ENCODE data around the gene DNA2. TPM values are rescaled to one million over a fixed set of nuclear protein-coding genes. Genes with fewer than 3 reads are reported as not detected.

Gene DNA2
- total RNA-seq, 4 donors from 2014 or later: 0.20 to 6.7 (median 1.9) TPM

- TF ChIP-seq POLR2A (IDR thresholded peaks at IDR 0.05) (peak; percentile 60), EP300 (IDR thresholded peaks at IDR 0.05; ENCODE audit: low read depth) (no peak), POLR2AphosphoS5 (IDR thresholded peaks at IDR 0.05) (peak in 2 of 3 donors; percentile 77 to 81), CTCF (IDR thresholded peaks at IDR 0.05) (peak; percentile 29 to 80 (median 63))
- H3K27ac ChIP-seq: peak within 1 kb of the TSS; percentile 93 to 95 (median 94)
- peak within 1 kb of the TSS; percentile 88 to 97 (median 96) for H3K4me3 ChIP-seq
- intact Hi-C loops (cut with DNase I; ENCODE audit: low total_unique reads) (no loop called here), in situ Hi-C loops (cut with MboI; ENCODE audit: low pct_ligation_motif_present in 1 of 4, low pct_unique_long_range_greater_than_20kb in 1 of 4, low sequenced_read_pairs in 3 of 4) (no loop called here)
- DNase-seq: peak; percentile 80
- no peaks in the 10 kb centered on the region for H3K9me3 ChIP-seq
- 0% methylated on average over 55 of the region's 79 CpGs; no CpG with 5 or more reads in 1 of the 2 donors for WGBS, 2 donors (ENCODE audit: low coverage in 1 of 2)
- peaks cover 4 to 21% (median 7%) of the 10 kb centered on the region in 4 donors for H3K4me1 ChIP-seq
- no peaks in the 10 kb centered on the region for H3K27me3 ChIP-seq
- no peaks in the 10 kb centered on the region for H3K36me3 ChIP-seq
These were observed 64.8 kb downstream of the DNA2 start, which contains the start of gene RUFY2 for GRCh38 chr10:68406815-68407548. Gene RUFY2 (minus strand): TSS chr10:68407277. CDS start chr10:68407189, 88 bp downstream.

- in situ Hi-C loops (cut with MboI; ENCODE audit: low pct_ligation_motif_present in 1 of 4, low pct_unique_long_range_greater_than_20kb in 1 of 4, low sequenced_read_pairs in 3 of 4) (no loop called here), intact Hi-C loops (cut with DNase I; ENCODE audit: low total_unique reads) (no loop called here)
- 0 to 1% methylated on average over 1 to 38 of the region's 38 CpGs for WGBS, 2 donors (ENCODE audit: low coverage in 1 of 2)
- no peak for TF ChIP-seq CTCF (IDR thresholded peaks at IDR 0.05)
- TF ChIP-seq POLR2A (IDR thresholded peaks at IDR 0.05): no peak
- TF ChIP-seq EP300 (IDR thresholded peaks at IDR 0.05; ENCODE audit: low read depth): no peak
- no peak for TF ChIP-seq POLR2AphosphoS5 (IDR thresholded peaks at IDR 0.05)
- peak; percentile 53 for DNase-seq
- no peaks in the 10 kb centered on the region for H3K27me3 ChIP-seq
- H3K4me3 ChIP-seq: peak overlapping the region; percentile 88 to 97 (median 96)
- peak overlapping the region; percentile 93 to 95 (median 94) for H3K27ac ChIP-seq
- H3K4me1 ChIP-seq: peaks cover 4 to 21% (median 7%) of the 10 kb centered on the region in 4 donors
- no peaks in the 10 kb centered on the region for H3K9me3 ChIP-seq
- H3K36me3 ChIP-seq: peaks cover 0 to under 1% (median 0%) of the 10 kb centered on the region in 4 donors
These were observed 65.5 kb downstream of the DNA2 start for GRCh38 chr10:68406111-68406814.

- TF ChIP-seq CTCF (IDR thresholded peaks at IDR 0.05) (no peak), POLR2A (IDR thresholded peaks at IDR 0.05) (no peak), EP300 (IDR thresholded peaks at IDR 0.05; ENCODE audit: low read depth) (no peak), POLR2AphosphoS5 (IDR thresholded peaks at IDR 0.05) (no peak)
- in situ Hi-C loops (cut with MboI; ENCODE audit: low pct_ligation_motif_present in 1 of 4, low pct_unique_long_range_greater_than_20kb in 1 of 4, low sequenced_read_pairs in 3 of 4): no loop called here
- peaks cover 4 to 21% (median 7%) of the 10 kb centered on the region in 4 donors for H3K4me1 ChIP-seq
- H3K27me3 ChIP-seq: no peaks in the 10 kb centered on the region
- no peak for DNase-seq
- 86 to 100% methylated on average over 2 to 4 of the region's 4 CpGs for WGBS, 2 donors (ENCODE audit: low coverage in 1 of 2)
- intact Hi-C loops (cut with DNase I; ENCODE audit: low total_unique reads): no loop called here
- H3K9me3 ChIP-seq: no peaks in the 10 kb centered on the region
- H3K4me3 ChIP-seq: no peak overlapping the region
- H3K27ac ChIP-seq: no peak overlapping the region
- H3K36me3 ChIP-seq: peaks cover 0 to 12% (median 0%) of the 10 kb centered on the region in 4 donors
These were observed 68.1 kb downstream of the DNA2 start for GRCh38 chr10:68403701-68404100.

- Histone ChIP-seq H3K4me1 (peaks cover 4 to 22% (median 9%) of the 10 kb centered on the region in 4 donors), H3K9me3 (no peaks in the 10 kb centered on the region), H3K27ac (no peak overlapping the region), H3K27me3 (no peaks in the 10 kb centered on the region), H3K36me3 (peaks cover 0 to 13% (median 0%) of the 10 kb centered on the region in 4 donors), H3K4me3 (no peak overlapping the region)
- 63 to 70% methylated on average over 1 of the region's 1 CpG for WGBS, 2 donors (ENCODE audit: low coverage in 1 of 2)
- TF ChIP-seq POLR2A (IDR thresholded peaks at IDR 0.05) (no peak), CTCF (IDR thresholded peaks at IDR 0.05) (no peak), EP300 (IDR thresholded peaks at IDR 0.05; ENCODE audit: low read depth) (no peak), POLR2AphosphoS5 (IDR thresholded peaks at IDR 0.05) (no peak)
- in situ Hi-C loops (cut with MboI; ENCODE audit: low pct_ligation_motif_present in 1 of 4, low pct_unique_long_range_greater_than_20kb in 1 of 4, low sequenced_read_pairs in 3 of 4) (no loop called here), intact Hi-C loops (cut with DNase I; ENCODE audit: low total_unique reads) (no loop called here)
- DNase-seq: no peak
These were observed 69.5 kb downstream of the DNA2 start for GRCh38 chr10:68402276-68402675.

All from transverse colon (tissue), 4 donors.